ENCODE results near the gene PTPRD. TPM values are rescaled to one million over a fixed set of nuclear protein-coding genes. Genes with fewer than 3 reads are reported as not detected.

PTPRD gene
- total and polyA plus RNA-seq, 2 donors (not counting 1 experiment from before 2014, with no cell fraction given) = not detected

- no peaks in the 10 kb centered on the region for H4K20me1 ChIP-seq (ENCODE audit: control insufficient read depth, insufficient read depth, low read length, poor library complexity, severe bottlenecking)
- H3K79me2 ChIP-seq (ENCODE audit: control insufficient read depth, insufficient read depth, low read length) = no peaks in the 10 kb centered on the region
- no peak overlapping the region for H3K4me2 ChIP-seq (replicated peaks; ENCODE audit: low read depth, low read length, poor library complexity, severe bottlenecking)
- no peaks in the 10 kb centered on the region for H3K9me3 ChIP-seq (ENCODE audit: control extremely low read depth in 1 of 3, control insufficient read depth in 2 of 3, insufficient read depth in 1 of 3, low read length in 2 of 3)
- intact Hi-C loops (cut with micrococcal nuclease) = no loop called here
- Mint-ChIP-seq H3K27ac (no peak overlapping the region), H3K4me3 (no peak overlapping the region), H3K9me3 (ENCODE audit: insufficient read depth) (no peaks in the 10 kb centered on the region), H3K27me3 (no peaks in the 10 kb centered on the region), H3K4me1 (no peaks in the 10 kb centered on the region)
- H3K27ac ChIP-seq (ENCODE audit: low read length in 2 of 2) = no peak overlapping the region
- no peak for DNase-seq
- no peaks in the 10 kb centered on the region for H3K27me3 ChIP-seq (replicated peaks in 1 of 4; ENCODE audit: control extremely low read depth in 1 of 4, control insufficient read depth in 3 of 4, insufficient read depth in 4 of 4, low read length in 3 of 4)
- H3K4me1 ChIP-seq (ENCODE audit: control insufficient read depth in 2 of 2, insufficient read depth in 2 of 2, low read length in 2 of 2) = no peaks in the 10 kb centered on the region
- no peak overlapping the region for H2AFZ ChIP-seq (ENCODE audit: insufficient read depth, low read depth, low read length, poor library complexity, severe bottlenecking)
- WGBS (ENCODE audit: insufficient coverage) = 100% methylated on average over 1 of the region's 3 CpGs
- CTCF ChIA-PET = no interaction called here
- POLR2A ChIA-PET = no interaction called here
- no peak for ATAC-seq (ENCODE audit: low read depth)
- H3K36me3 ChIP-seq (replicated peaks in 1 of 2; ENCODE audit: control extremely low read depth in 1 of 2, control insufficient read depth in 1 of 2, extremely low read depth in 1 of 2, insufficient read depth in 2 of 2, low read length in 1 of 2) = no peaks in the 10 kb centered on the region
- no peak overlapping the region for H3K9ac ChIP-seq (ENCODE audit: low read length)
- no peak overlapping the region for H3K4me3 ChIP-seq (ENCODE audit: control extremely low read depth in 1 of 5, extremely low read depth in 1 of 5, insufficient read depth in 1 of 5, low read depth in 2 of 5, low read length in 4 of 5)
- TF ChIP-seq CTCF (IDR thresholded peaks at IDR 0.05) = no peak
- TF ChIP-seq EZH2 (IDR thresholded peaks at IDR 0.05; ENCODE audit: borderline replicate concordance, insufficient read depth, low read depth, low read length, poor library complexity, severe bottlenecking) = no peak
Observed at GRCh38 chr9:10254338-10254737, 358.5 kb downstream of the PTPRD start.

- no peaks in the 10 kb centered on the region for H3K9me3 Mint-ChIP-seq (ENCODE audit: insufficient read depth)
- Histone ChIP-seq H3K4me2 (replicated peaks; ENCODE audit: low read depth, low read length, poor library complexity, severe bottlenecking) (no peak overlapping the region), H3K27me3 (replicated peaks in 1 of 4; ENCODE audit: control extremely low read depth in 1 of 4, control insufficient read depth in 3 of 4, insufficient read depth in 4 of 4, low read length in 3 of 4) (no peaks in the 10 kb centered on the region), H4K20me1 (ENCODE audit: control insufficient read depth, insufficient read depth, low read length, poor library complexity, severe bottlenecking) (no peaks in the 10 kb centered on the region), H3K4me3 (ENCODE audit: control extremely low read depth in 1 of 5, extremely low read depth in 1 of 5, insufficient read depth in 1 of 5, low read depth in 2 of 5, low read length in 4 of 5) (no peak overlapping the region), H3K9me3 (ENCODE audit: control extremely low read depth in 1 of 3, control insufficient read depth in 2 of 3, insufficient read depth in 1 of 3, low read length in 2 of 3) (no peaks in the 10 kb centered on the region), H3K36me3 (replicated peaks in 1 of 2; ENCODE audit: control extremely low read depth in 1 of 2, control insufficient read depth in 1 of 2, extremely low read depth in 1 of 2, insufficient read depth in 2 of 2, low read length in 1 of 2) (no peaks in the 10 kb centered on the region), H2AFZ (ENCODE audit: insufficient read depth, low read depth, low read length, poor library complexity, severe bottlenecking) (no peak overlapping the region), H3K4me1 (ENCODE audit: control insufficient read depth in 2 of 2, insufficient read depth in 2 of 2, low read length in 2 of 2) (no peaks in the 10 kb centered on the region), H3K9ac (ENCODE audit: low read length) (no peak overlapping the region), H3K27ac (ENCODE audit: low read length in 2 of 2) (no peak overlapping the region), H3K79me2 (ENCODE audit: control insufficient read depth, insufficient read depth, low read length) (no peaks in the 10 kb centered on the region)
- no peak overlapping the region for H3K4me3 Mint-ChIP-seq
- ChIA-PET CTCF (no interaction called here), POLR2A (no interaction called here)
- no peak overlapping the region for H3K27ac Mint-ChIP-seq
- ATAC-seq (ENCODE audit: low read depth) (no peak), DNase-seq (no peak)
- intact Hi-C loops (cut with micrococcal nuclease) = no loop called here
- no peaks in the 10 kb centered on the region for H3K4me1 Mint-ChIP-seq
- TF ChIP-seq EZH2 (IDR thresholded peaks at IDR 0.05; ENCODE audit: borderline replicate concordance, insufficient read depth, low read depth, low read length, poor library complexity, severe bottlenecking) (no peak), CTCF (IDR thresholded peaks at IDR 0.05) (no peak)
- H3K27me3 Mint-ChIP-seq = no peaks in the 10 kb centered on the region
- WGBS (ENCODE audit: insufficient coverage) = 100% methylated on average over 1 of the region's 4 CpGs
Observed at GRCh38 chr9:10253341-10253740, 359.5 kb downstream of the PTPRD start.

Data from B cell (primary cell).